HG03139 (cell line): ENCODE results near the gene LMX1B.

Experiments
- ATAC-seq: cut with Tn5 transposase; IDR thresholded peaks from one replicate; pipeline ENCODE4 v1.9.1; 2021; ENCODE audit not compliant: unreplicated experiment

Gene LMX1B

GRCh38 chr9:126674365-126675146 is 60.8 kb downstream of the LMX1B start:
- ATAC-seq, result no peak

DNA sequence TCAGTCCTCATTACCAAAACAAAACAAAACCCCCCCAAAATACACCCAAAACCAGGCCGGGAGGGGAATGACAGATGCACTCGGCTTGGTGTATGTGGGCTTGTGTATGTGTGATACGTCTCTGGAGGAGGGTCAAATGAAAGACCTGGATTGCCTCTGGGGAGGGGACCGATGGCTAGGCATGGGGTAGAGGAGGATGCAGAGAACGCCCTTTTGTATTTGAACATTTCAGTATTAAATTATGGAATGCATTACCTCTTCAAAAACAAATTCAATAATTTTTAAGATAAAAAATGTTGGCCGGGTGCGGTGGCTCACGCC is 61.4 kb downstream of the LMX1B start:
- ATAC-seq, result no peak

- no peak for ATAC-seq
These were observed 62.5 kb downstream of the LMX1B start for GRCh38 chr9:126676102-126676684.

- no peak for ATAC-seq
These were observed 63.0 kb downstream of the LMX1B start for GRCh38 chr9:126676685-126677143.

DNA sequence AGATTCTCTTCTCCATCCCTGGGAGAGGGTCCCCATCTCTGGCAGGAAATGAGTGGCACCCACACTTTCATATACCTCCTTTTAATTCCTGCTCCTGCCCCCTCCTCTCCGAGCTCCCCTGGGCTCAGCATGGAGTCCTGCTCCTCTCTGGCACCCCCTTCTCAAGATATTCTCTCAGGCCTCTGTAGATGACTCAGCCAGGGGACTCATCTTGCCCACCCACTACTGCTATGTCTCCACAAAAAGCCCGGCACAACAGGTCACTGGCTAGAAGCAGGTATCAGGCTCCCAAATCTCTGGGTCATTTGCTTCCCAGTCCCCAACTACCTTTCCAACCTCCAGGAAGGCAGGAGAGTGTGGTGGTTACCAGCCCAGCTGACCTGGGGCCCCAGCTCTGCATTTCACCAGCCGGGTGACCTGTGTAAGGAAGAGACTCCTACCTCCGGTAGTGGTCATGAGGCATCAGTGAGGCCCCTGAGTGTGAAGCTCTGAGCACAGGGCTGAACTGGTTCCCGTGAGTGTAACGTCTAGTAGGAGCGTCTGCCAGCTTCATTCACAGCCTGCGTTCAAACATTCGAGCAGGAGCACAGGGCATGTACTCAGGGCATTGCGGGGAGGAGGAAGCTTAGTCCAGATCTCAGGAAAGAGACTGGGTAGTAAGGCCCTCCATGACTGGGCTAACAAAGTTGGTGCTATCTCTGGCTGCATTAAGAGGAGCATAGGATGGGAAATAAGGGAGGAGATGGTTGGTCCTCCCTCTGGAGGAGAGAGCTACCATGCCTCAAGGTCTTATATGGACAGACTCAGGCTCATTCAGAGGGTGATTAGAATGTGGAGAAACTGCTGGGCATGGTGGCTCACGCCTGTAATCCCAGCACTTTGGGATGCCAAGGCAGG is 63.7 kb downstream of the LMX1B start:
- ATAC-seq, result no peak

DNA sequence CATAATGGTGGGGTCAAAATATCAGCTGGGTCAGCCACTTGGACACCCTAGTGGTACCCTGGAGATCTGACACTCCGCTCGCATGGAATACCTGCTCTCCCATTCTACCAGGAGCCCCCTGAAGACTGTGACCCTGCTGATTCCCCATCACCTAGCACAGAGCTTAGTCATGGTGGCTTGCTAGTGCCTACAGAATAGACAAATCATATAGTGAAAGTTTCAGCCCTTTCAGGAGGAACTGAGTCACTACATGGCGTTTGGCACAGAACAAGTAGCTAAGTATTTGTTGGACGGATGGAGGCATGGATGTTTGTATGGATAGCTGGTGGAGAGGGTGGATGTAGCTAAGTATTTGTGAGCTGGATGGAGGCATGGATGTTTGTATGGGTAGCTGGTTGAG is 65.3 kb downstream of the LMX1B start:
- no peak for ATAC-seq

DNA sequence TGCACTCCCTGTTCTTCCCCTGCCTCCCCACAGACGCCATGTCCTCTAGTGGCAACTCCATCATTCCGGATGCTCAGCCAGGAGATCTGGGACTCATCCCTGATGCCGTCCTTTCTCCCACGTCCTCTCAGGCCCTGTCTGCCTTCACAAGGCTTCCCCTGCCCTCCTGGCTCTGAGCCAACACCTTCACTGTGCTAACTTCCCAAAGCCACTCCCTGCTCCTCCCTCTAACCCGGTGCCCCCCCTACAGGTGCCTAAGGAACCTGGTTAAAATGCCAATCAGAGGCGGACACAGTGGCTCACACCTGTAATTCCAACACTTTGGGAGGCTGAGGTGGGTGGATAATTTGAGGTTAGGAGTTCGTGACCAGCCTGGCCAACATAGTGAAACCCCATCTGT is 67.6 kb downstream of the LMX1B start:
- ATAC-seq, result no peak

DNA sequence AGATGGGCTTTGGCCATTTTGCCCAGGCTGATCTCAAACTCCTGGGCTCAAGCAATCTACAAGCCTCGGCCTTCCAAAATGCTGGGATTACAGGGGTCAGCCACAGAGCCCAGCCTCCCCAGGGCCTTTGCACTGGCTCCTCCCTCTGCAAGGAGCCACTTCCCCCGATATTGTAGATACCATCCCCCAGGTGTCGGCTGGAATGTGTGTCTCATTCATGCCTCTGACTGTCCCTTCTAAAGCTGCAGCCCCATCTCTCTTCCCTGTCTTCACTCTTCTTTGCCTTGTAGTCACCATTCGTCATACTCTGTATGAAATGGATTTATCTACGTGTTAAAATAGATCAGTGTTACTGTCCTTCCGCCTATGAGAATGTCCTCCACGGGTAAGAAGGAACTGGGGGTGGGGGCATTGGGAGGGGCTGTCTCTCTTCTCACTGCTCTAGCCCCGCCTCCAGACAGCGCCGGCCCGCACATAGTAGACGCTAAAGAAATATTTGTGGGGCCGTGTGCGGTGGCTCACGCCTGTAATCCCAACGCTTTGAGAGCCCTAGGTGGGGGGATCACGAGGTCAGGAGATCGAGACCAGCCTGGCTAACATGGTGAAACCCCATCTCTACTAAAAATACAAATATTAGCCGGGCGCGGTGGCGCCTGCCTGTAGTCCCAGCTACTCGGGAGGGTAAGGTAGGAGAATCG is 68.5 kb downstream of the LMX1B start:
- ATAC-seq, result no peak

GRCh38 chr9:126682928-126683697 is 69.4 kb downstream of the LMX1B start:
- ATAC-seq, result no peak

GRCh38 chr9:126683698-126684044 is 69.9 kb downstream of the LMX1B start:
- ATAC-seq, result no peak

DNA sequence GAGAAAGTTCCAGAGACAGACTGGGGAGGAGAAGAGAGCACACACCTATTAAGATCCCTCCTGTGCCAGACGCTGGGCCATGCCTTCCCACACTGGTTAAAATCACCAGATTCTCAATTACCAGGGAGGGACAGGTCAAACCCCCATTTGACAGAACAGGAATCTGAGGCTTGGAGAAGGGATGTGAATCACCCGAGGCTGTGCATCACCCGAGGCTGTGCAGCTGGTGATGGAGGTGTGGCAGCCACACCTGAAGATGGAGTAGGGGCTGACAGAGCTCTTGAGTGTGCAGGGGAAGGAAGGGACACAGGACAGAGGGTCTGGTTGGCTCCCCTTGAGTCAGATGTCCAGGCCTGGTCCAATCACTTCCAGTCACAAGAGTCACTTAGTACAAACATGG is 70.6 kb downstream of the LMX1B start:
- no peak for ATAC-seq

GRCh38 chr9:126684965-126685465 is 71.3 kb downstream of the LMX1B start:
- no peak for ATAC-seq

- ATAC-seq, result no peak
These were observed 74.3 kb downstream of the LMX1B start for GRCh38 chr9:126687930-126688461.

DNA sequence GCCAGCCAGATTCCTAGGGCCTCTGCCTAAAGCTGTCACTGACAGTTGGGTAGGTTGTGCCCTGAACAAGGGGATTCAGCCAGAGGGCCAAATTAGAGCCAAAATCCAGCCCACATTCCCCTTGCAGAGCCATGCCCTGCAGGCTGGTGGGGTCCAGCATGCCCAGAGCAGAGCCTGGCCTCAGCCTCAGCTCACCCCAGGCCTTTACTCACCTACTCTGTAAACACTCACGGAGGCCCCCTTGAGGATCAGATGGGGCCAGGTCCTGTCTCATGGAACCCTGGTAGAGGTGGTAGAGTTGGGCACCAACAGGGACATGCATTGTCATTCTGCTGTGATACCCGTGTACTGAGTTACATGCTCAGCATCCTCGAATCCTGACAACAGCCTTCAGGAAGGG is 74.9 kb downstream of the LMX1B start:
- ATAC-seq, result no peak

- ATAC-seq, result no peak
These were observed 75.5 kb downstream of the LMX1B start for GRCh38 chr9:126689027-126689825.

GRCh38 chr9:126690431-126691051 is 76.8 kb downstream of the LMX1B start:
- ATAC-seq, result no peak

DNA sequence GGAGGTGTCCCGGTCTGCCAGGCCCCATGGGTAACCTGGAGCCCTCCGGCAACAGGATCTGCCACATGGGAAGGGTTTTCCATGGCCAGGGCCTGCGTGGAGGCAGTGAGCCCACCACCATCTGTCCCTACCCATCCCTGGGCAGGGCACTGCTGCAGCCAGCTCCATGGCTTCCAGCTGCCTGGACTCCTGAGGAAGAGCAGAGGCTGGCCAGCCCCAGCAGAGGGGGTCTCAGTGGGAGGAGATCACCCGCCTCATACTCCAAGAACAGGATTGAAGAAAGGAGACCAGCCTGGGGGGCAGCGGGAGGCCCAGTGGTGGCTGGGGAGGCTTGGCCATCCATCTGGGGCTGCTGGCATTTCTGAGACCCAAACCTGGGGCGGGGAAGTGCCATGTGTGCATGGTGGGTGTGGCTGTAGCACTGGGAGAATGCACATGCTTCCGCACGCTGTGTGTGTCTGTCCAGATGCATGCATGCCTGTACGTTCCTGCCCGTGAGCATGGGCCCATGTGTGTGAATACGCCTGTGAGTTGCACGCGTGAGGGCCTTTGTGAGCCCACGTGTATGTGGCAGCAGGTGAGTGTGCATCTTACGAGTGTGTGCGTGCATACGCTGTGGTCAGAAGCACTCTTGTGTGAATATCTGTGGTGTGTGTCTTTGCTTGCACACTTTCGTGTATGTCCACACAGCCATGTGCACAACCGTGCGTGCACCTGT is 78.5 kb downstream of the LMX1B start:
- no peak for ATAC-seq

DNA sequence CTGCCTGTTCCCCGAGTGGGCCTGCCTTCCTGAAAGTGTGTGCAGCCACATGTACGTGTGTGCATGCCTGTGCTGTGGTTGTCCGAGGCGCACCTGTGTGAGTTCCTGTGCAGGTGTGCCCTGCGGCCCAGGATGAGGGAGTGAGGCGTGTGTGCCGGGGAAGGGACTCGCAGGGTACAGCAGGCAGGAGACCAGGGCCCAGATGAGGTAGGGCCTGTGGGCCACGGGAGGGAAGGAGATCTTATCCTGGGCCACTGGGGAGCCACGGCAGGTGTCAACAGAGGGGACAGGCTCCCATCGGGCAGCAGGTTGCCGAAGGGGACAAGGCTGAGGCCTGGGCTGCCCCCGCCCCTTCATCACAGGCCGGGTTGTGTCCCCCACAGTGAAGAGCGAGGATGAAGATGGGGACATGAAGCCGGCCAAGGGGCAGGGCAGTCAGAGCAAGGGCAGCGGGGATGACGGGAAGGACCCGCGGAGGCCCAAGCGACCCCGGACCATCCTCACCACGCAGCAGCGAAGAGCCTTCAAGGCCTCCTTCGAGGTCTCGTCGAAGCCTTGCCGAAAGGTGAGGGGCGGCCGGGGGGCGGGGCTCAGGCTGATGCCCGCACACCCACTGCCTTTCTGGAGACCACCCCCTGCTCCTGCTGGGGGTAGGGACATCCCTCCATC is 79.2 kb downstream of the LMX1B start:
- no peak for ATAC-seq
